ENCODE measurements around the gene SLC12A8. TPM values are rescaled to one million over a fixed set of nuclear protein-coding genes. Genes with fewer than 3 reads are reported as not detected.

SLC12A8 gene
- total RNA-seq, 1 donor from 2014 or later, result 3.0 TPM

DNA sequence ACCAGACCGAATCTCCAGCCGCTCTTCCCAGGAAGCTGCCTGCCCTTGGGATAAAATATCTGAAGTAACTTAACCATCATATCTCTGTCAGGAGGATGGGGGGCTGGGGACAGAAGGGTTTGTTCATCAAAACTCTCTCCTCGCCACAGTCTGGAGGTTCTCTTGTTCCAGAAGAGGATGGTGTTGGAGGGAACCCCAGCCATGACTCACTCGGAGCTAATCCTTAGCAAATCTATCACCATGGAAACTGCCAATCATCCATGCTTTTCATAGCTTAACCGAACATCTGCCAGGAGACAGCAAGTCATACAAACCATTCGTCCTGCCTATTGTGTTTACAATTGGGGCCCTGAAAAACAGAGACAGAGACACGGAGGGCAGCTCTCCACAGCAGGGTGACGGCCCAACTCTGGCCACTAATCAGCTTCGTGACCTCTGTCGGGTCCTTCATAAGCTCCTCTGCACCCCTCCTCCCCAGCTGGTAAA lies 83.0 kb downstream of the SLC12A8 start:
- no peaks in the 10 kb centered on the region for H3K27me3 Mint-ChIP-seq (ENCODE audit: unreplicated experiment)
- H3K4me1 Mint-ChIP-seq (ENCODE audit: unreplicated experiment), result peaks cover 35% of the 10 kb centered on the region
- no peak for DNase-seq (ENCODE audit: extremely low spot score, unreplicated experiment)
- H3K27ac Mint-ChIP-seq (ENCODE audit: unreplicated experiment), result peak overlapping the region; percentile 83
- TF ChIP-seq, protein P1, sequence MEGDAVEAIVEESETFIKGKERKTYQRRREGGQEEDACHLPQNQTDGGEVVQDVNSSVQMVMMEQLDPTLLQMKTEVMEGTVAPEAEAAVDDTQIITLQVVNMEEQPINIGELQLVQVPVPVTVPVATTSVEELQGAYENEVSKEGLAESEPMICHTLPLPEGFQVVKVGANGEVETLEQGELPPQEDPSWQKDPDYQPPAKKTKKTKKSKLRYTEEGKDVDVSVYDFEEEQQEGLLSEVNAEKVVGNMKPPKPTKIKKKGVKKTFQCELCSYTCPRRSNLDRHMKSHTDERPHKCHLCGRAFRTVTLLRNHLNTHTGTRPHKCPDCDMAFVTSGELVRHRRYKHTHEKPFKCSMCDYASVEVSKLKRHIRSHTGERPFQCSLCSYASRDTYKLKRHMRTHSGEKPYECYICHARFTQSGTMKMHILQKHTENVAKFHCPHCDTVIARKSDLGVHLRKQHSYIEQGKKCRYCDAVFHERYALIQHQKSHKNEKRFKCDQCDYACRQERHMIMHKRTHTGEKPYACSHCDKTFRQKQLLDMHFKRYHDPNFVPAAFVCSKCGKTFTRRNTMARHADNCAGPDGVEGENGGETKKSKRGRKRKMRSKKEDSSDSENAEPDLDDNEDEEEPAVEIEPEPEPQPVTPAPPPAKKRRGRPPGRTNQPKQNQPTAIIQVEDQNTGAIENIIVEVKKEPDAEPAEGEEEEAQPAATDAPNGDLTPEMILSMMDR (IDR thresholded peaks at IDR 0.05), result no peak
- no peaks in the 10 kb centered on the region for H3K9me3 Mint-ChIP-seq (ENCODE audit: unreplicated experiment)
- no peaks in the 10 kb centered on the region for H3K36me3 Mint-ChIP-seq (ENCODE audit: unreplicated experiment)
- no peak overlapping the region for H3K4me3 Mint-ChIP-seq (ENCODE audit: unreplicated experiment)

DNA sequence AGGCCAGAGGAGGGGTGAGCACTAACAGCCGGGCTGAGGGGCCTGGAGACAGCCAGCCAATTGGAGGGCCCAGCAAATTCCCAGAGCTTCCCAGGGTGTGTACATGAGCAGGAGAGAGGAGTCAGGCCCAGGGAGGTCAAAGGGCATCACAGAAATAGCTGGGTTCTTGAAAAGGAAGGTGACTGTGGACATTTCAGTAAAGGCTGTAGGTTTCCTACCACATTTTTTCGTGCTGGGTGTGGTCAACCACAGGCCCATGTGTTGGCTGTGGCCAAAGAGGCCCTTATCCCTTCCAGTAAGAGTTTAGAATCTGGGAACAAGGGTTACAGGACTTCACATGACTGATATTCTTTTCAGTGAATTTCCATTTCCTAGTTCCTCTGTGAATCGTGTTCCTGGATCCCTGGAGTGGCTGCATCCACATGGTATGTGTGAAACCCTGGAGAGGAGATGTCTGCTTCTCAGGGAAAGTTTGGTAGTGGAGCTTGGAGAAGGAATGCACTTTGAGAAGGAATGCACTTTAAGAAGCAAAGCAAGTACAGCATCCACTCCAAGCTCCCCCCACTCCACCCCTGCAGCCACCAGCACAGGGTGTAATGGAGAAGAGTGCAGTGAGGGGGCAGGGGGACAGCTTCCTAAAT lies 83.6 kb downstream of the SLC12A8 start:
- Mint-ChIP-seq H3K4me3 (ENCODE audit: unreplicated experiment) (no peak overlapping the region), H3K4me1 (ENCODE audit: unreplicated experiment) (peaks cover 35% of the 10 kb centered on the region)

DNA sequence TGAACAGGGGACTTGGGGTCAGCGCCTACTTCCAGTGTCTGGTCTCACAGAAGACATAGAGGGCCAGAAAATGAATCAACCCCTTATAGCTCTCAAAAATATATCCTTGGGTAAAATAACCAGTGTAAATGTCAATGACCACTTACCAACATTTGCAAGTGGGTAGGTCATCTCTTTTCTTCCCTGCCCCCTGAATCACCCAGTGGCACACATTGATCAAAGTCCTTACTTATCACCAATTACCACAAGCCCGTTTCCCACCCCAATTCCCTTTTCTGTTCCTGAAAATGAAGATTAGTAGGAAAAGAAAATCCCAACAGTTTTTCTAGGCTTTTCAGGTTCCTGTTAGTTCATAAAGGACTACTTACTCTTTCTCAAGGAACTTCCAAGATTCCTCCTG lies 86.2 kb downstream of the SLC12A8 start:
- no peaks in the 10 kb centered on the region for H3K27me3 Mint-ChIP-seq (ENCODE audit: unreplicated experiment)
- H3K4me1 Mint-ChIP-seq (ENCODE audit: unreplicated experiment), result peaks cover 47% of the 10 kb centered on the region

More for the DNA sequence above, 83.6 kb downstream of the SLC12A8 start:
- Mint-ChIP-seq H3K27me3 (ENCODE audit: unreplicated experiment) (no peaks in the 10 kb centered on the region), H3K9me3 (ENCODE audit: unreplicated experiment) (no peaks in the 10 kb centered on the region), H3K36me3 (ENCODE audit: unreplicated experiment) (no peaks in the 10 kb centered on the region), H3K27ac (ENCODE audit: unreplicated experiment) (peak overlapping the region; percentile 83)
- no peak for DNase-seq (ENCODE audit: extremely low spot score, unreplicated experiment)
- TF ChIP-seq, protein P1 (IDR thresholded peaks at IDR 0.05), result no peak

DNA sequence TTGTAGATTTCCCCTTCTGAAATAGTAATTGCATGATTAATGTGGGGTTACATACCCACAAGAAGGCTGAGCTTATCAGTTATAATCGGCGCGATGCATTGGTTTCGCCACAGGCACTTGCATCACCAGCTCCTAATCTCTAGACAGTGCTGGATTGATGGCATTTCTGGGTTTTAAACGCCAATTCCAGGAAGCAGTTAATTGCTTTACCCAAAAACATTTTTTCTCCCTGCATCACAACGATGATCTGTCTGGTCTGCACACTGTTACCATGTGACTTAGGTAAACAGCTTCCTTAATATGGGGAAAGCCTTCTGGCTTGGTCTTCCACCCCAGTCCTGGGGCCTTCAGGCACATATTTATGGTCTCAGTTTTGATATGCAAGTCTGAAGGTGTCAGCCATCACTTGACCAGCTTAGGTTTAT lies 86.7 kb downstream of the SLC12A8 start:
- no peak overlapping the region for H3K27ac Mint-ChIP-seq (ENCODE audit: unreplicated experiment)
- TF ChIP-seq, protein P1 (IDR thresholded peaks at IDR 0.05), result no peak
- H3K4me1 Mint-ChIP-seq (ENCODE audit: unreplicated experiment), result peaks cover 48% of the 10 kb centered on the region
- no peaks in the 10 kb centered on the region for H3K27me3 Mint-ChIP-seq (ENCODE audit: unreplicated experiment)
- H3K9me3 Mint-ChIP-seq (ENCODE audit: unreplicated experiment), result no peaks in the 10 kb centered on the region
- no peak for DNase-seq (ENCODE audit: extremely low spot score, unreplicated experiment)
- no peaks in the 10 kb centered on the region for H3K36me3 Mint-ChIP-seq (ENCODE audit: unreplicated experiment)
- H3K4me3 Mint-ChIP-seq (ENCODE audit: unreplicated experiment), result no peak overlapping the region

More for the DNA sequence above, 86.2 kb downstream of the SLC12A8 start:
- H3K27ac Mint-ChIP-seq (ENCODE audit: unreplicated experiment), result no peak overlapping the region
- H3K4me3 Mint-ChIP-seq (ENCODE audit: unreplicated experiment), result no peak overlapping the region
- no peaks in the 10 kb centered on the region for H3K9me3 Mint-ChIP-seq (ENCODE audit: unreplicated experiment)
- TF ChIP-seq, protein P1 (IDR thresholded peaks at IDR 0.05), result no peak
- DNase-seq (ENCODE audit: extremely low spot score, unreplicated experiment), result no peak
- no peaks in the 10 kb centered on the region for H3K36me3 Mint-ChIP-seq (ENCODE audit: unreplicated experiment)

DNA sequence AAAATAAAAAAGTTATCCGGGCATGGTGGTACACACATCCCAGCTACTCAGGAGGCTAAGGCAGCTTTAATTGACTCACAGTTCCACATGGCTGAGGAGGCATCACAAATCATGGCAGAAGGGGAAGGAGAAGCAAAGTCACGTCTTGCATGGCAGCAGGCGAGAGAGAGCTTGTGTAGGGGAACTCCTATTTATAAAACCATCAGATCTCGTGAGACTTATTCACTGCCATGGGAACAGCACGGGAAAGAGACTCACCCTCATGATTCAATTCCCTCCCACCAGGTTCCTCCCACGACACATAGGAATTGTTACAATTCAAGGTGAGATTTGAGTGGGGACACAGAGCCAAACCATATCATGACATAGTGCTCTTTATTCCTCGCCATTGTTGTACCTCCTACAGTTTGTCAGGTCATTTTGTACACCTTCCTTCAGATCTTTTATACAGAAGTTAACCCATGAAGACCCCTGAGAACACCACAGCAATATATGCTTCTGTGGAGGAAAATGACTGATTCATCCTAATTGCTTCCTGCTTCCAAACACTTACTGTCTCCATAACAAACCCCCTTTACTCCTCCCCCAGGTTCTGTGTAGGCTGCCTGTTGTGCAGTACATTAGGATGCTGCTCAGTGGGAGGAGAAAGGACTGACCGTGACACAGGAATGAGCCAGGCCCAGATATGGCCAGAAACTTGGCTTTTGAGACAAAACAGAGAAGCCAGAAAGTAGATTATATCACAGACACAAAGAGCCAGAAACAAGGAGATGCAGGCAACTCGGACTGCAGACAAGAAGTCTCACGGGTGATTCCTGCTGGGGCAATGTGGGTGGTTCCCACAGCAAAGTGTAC lies 88.9 kb downstream of the SLC12A8 start:
- no peak for DNase-seq (ENCODE audit: extremely low spot score, unreplicated experiment)
- H3K36me3 Mint-ChIP-seq (ENCODE audit: unreplicated experiment), result no peaks in the 10 kb centered on the region
- H3K9me3 Mint-ChIP-seq (ENCODE audit: unreplicated experiment), result no peaks in the 10 kb centered on the region
- no peaks in the 10 kb centered on the region for H3K27me3 Mint-ChIP-seq (ENCODE audit: unreplicated experiment)
- H3K4me3 Mint-ChIP-seq (ENCODE audit: unreplicated experiment), result no peak overlapping the region
- peaks cover 43% of the 10 kb centered on the region for H3K4me1 Mint-ChIP-seq (ENCODE audit: unreplicated experiment)
- H3K27ac Mint-ChIP-seq (ENCODE audit: unreplicated experiment), result no peak overlapping the region
- TF ChIP-seq, protein P1 (IDR thresholded peaks at IDR 0.05), result no peak

Measured in osteocyte (in vitro differentiated cells).